Esophagus muscularis mucosa (tissue), 3 donors: ENCODE data around the gene MAPK1IP1L.

Experiments used
- CTCF ChIP-seq, 3 experiments: fragments of 200-600 bp in 2 of 3; fragments of 450-650 bp in 1 of 3; sonication (generic) in 2 of 3; IDR thresholded peaks; one replicate each; pipeline ENCODE4 v1.5.1; 2017 to 2019; ENCODE audit warnings: antibody characterized with exemption in 3 of 3, mild to moderate bottlenecking in 2 of 3, moderate library complexity in 1 of 3
- POLR2A ChIP-seq: fragments of 450-650 bp; IDR thresholded peaks from one replicate; pipeline ENCODE4 v1.6.1; 2017; ENCODE audit warnings: antibody characterized with exemption, moderate library complexity, mild to moderate bottlenecking, low read depth

- no peak for TF ChIP-seq CTCF (IDR thresholded peaks at IDR 0.05)
- TF ChIP-seq POLR2A, result no peak
Measured at GRCh38 chr14:55053500-55053899, 2.1 kb downstream of the MAPK1IP1L start.
